ENCODE data around the gene EPHB6. TPM values are rescaled to one million over a fixed set of nuclear protein-coding genes. Genes with fewer than 3 reads are reported as not detected.

Gene EPHB6
- total RNA-seq, 1 donor from 2014 or later: 28.8 TPM

GRCh38 chr7:142832417-142832816, 22.5 kb upstream of the EPHB6 start:
- H3K9me3 Mint-ChIP-seq (ENCODE audit: low read depth): no peaks in the 10 kb centered on the region
- H3K27me3 Mint-ChIP-seq: peaks cover 68% of the 10 kb centered on the region
- H3K36me3 Mint-ChIP-seq (ENCODE audit: insufficient read depth): no peaks in the 10 kb centered on the region
- no peak overlapping the region for H3K27ac Mint-ChIP-seq
- TF ChIP-seq, protein P1, sequence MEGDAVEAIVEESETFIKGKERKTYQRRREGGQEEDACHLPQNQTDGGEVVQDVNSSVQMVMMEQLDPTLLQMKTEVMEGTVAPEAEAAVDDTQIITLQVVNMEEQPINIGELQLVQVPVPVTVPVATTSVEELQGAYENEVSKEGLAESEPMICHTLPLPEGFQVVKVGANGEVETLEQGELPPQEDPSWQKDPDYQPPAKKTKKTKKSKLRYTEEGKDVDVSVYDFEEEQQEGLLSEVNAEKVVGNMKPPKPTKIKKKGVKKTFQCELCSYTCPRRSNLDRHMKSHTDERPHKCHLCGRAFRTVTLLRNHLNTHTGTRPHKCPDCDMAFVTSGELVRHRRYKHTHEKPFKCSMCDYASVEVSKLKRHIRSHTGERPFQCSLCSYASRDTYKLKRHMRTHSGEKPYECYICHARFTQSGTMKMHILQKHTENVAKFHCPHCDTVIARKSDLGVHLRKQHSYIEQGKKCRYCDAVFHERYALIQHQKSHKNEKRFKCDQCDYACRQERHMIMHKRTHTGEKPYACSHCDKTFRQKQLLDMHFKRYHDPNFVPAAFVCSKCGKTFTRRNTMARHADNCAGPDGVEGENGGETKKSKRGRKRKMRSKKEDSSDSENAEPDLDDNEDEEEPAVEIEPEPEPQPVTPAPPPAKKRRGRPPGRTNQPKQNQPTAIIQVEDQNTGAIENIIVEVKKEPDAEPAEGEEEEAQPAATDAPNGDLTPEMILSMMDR (IDR thresholded peaks at IDR 0.05; ENCODE audit: unreplicated experiment): no peak
- no peak overlapping the region for H3K4me3 Mint-ChIP-seq (ENCODE audit: low read depth)
- DNase-seq (ENCODE audit: low spot score, unreplicated experiment): no peak
- H3K4me1 Mint-ChIP-seq (ENCODE audit: low read depth): peaks cover 1% of the 10 kb centered on the region

DNA sequence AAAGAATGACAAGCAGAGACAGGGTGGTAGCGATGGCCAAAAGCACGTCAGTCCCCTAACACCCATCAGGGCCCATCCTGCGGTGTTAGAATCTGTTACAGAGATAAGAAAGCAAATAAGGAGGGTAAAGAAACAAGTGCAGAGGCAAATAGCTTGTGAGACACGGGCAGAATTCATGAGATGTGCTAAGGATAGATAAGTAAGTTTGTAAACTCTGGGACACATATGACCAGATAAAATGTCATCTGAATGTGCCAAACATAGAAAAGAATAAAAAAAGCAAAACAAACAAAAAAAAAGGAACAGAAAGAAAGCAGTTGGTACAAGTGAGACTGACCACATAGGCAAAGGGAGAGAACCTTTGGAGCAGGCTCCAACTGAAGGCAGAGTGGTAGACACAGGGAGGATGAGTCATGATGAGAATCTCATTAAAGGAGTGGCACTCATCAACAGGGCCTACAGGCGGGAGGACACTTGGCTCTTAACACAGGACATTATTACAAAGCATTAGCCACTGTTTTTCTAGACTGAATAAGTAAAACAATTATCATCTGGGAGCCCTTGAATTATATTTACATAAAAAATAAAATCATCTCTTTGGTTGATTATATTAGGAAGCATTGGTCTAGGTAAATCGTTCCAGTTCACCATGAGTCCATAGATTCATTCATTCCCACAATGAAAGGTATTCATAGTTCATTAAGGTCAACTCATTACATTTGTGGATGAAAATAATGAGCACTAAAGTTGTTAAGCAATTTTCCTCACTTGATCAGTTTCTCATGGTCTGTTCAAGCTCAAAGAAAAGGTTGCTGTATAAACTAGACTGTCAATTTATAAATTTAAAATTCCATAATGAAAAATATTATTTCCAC, 21.5 kb upstream of the EPHB6 start:
- no peaks in the 10 kb centered on the region for H3K36me3 Mint-ChIP-seq (ENCODE audit: insufficient read depth)
- peaks cover 66% of the 10 kb centered on the region for H3K27me3 Mint-ChIP-seq
- H3K27ac Mint-ChIP-seq: no peak overlapping the region

DNA sequence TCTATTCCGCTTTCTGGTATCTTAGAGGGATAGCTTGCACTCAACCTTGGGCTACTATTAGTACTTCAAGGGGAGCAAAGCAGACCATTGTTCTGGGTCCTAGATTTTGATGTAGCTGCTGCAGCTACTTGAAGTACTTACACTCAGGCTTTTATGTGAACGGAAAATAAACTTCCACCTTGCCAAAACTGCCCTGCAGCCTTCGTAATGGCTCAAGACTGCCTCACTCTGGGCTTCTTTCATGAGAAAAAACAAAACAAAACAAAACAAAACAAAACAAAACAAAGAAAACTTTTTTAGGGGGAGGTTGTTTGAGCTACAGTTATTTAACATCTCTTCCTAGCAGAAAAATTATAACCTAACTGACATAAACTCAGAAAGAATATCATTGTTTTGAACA, 19.4 kb upstream of the EPHB6 start:
- TF ChIP-seq, protein P1 (IDR thresholded peaks at IDR 0.05; ENCODE audit: unreplicated experiment): no peak
- peaks cover 68% of the 10 kb centered on the region for H3K27me3 Mint-ChIP-seq
- no peak for DNase-seq (ENCODE audit: low spot score, unreplicated experiment)

More for the DNA sequence above, 21.5 kb upstream of the EPHB6 start:
- no peak for DNase-seq (ENCODE audit: low spot score, unreplicated experiment)
- H3K4me3 Mint-ChIP-seq (ENCODE audit: low read depth): no peak overlapping the region
- H3K4me1 Mint-ChIP-seq (ENCODE audit: low read depth): peaks cover 1% of the 10 kb centered on the region
- H3K9me3 Mint-ChIP-seq (ENCODE audit: low read depth): no peaks in the 10 kb centered on the region
- TF ChIP-seq, protein P1 (IDR thresholded peaks at IDR 0.05; ENCODE audit: unreplicated experiment): no peak

GRCh38 chr7:142836426-142836825, 18.4 kb upstream of the EPHB6 start:
- Mint-ChIP-seq H3K9me3 (ENCODE audit: low read depth) (no peaks in the 10 kb centered on the region), H3K36me3 (ENCODE audit: insufficient read depth) (no peaks in the 10 kb centered on the region), H3K27me3 (peaks cover 66% of the 10 kb centered on the region), H3K4me1 (ENCODE audit: low read depth) (peaks cover 3% of the 10 kb centered on the region), H3K27ac (no peak overlapping the region), H3K4me3 (ENCODE audit: low read depth) (no peak overlapping the region)
- DNase-seq (ENCODE audit: low spot score, unreplicated experiment): no peak
- TF ChIP-seq, protein P1 (IDR thresholded peaks at IDR 0.05; ENCODE audit: unreplicated experiment): no peak

More for the DNA sequence above, 19.4 kb upstream of the EPHB6 start:
- no peak overlapping the region for H3K4me3 Mint-ChIP-seq (ENCODE audit: low read depth)
- H3K27ac Mint-ChIP-seq: no peak overlapping the region
- H3K4me1 Mint-ChIP-seq (ENCODE audit: low read depth): peaks cover 3% of the 10 kb centered on the region
- H3K36me3 Mint-ChIP-seq (ENCODE audit: insufficient read depth): no peaks in the 10 kb centered on the region
- no peaks in the 10 kb centered on the region for H3K9me3 Mint-ChIP-seq (ENCODE audit: low read depth)

DNA sequence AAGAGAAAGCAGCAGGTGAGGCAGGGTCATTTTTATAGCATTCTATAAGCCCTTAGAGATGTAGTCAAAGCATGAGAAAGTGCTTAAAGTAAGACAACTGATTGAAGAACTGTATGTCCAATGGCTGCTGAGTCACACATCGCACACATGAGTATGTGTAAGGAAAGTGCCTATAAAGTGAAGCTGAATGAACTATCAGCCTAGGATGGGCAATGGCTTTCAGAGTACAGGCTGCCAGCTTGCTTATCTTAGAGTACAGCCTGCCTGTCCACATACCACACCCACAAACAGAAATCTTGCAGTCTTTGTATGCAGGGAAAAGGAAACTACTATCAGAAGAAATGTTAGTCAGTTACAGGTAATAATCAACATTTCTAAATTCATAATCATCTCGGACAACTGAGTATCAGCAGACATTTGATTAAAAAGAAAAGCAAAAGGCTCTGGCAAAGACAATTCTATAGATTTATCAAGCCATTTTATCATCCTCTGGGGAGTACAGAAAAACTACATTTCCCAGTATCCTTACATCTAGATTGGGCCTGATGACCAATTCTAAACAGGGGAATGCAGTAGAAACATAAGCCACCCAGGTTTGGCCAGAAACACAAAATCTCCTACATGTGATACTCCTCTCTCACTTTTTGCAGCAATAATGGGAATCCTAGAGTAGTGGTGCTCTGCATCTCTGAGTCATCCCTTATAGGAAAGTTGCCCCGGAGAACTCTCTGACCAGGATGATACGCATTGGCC, 16.2 kb upstream of the EPHB6 start:
- TF ChIP-seq, protein P1 (IDR thresholded peaks at IDR 0.05; ENCODE audit: unreplicated experiment): no peak
- peaks cover 18% of the 10 kb centered on the region for H3K4me1 Mint-ChIP-seq (ENCODE audit: low read depth)
- no peak overlapping the region for H3K4me3 Mint-ChIP-seq (ENCODE audit: low read depth)
- no peaks in the 10 kb centered on the region for H3K9me3 Mint-ChIP-seq (ENCODE audit: low read depth)
- H3K27ac Mint-ChIP-seq: no peak overlapping the region
- peaks cover 53% of the 10 kb centered on the region for H3K27me3 Mint-ChIP-seq
- H3K36me3 Mint-ChIP-seq (ENCODE audit: insufficient read depth): no peaks in the 10 kb centered on the region
- no peak for DNase-seq (ENCODE audit: low spot score, unreplicated experiment)
